NCI-H2107 (cell line): ENCODE data around the gene NXT1.
A peak's percentile ranks its signal among the peaks of the same experiment; 100 is the strongest.

Experiments used
- DNase-seq: peaks from one replicate; lab custom pipeline; 2025; lab: John Stamatoyannopoulos, UW

Gene NXT1

GRCh38 chr20:23361119-23361475 lies 10.5 kb downstream of the NXT1 start:
- no peak for DNase-seq

GRCh38 chr20:23361476-23362391 lies 11.1 kb downstream of the NXT1 start, which contains the start of gene GZF1:
GZF1 (plus strand) TSS chr20:23362182; CDS start chr20:23364384, 2,202 bp downstream.
- peak; percentile 87 for DNase-seq

DNA sequence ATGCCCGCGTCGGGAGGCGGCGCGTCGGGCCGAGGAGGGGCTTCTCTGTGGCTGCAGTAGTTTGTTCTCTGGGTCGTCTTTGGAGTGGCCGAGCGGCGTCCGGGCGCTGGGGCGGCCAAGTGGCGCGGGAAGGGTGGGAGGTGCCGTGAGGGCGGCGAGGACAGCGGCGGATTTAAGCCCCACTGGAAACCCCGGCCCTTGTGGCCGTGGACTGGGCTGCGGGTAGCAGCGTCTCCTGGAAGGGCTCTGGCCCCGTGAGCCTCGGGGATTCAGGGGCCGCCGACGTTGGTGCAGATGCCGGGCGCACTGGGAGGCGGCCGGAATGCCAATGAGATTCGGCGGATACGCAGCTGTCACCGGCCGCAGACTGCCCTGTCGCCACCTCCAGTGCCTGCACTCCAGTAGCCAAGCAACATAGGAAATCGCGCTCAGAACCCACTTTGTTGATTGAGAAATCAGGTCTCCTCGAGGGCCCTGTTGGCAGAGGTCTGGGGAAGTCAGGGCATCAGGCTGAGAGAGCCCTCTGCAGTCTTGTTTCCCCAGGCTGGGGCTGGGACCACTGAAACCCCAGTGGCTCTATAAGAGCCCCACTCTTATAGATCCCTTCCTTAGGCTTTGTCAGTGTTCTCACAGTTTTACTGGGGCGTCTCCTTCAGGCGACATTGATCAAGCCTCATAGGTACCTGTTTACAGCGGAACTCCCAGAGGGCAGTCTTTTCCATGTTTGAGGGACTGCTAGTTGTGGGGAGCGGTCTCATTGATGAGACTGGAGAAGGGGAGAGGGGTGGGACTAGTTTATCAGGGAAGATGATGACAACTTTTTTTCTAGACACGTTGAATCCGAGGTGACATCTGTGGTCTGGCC lies 12.0 kb downstream of the NXT1 start:
- no peak for DNase-seq

DNA sequence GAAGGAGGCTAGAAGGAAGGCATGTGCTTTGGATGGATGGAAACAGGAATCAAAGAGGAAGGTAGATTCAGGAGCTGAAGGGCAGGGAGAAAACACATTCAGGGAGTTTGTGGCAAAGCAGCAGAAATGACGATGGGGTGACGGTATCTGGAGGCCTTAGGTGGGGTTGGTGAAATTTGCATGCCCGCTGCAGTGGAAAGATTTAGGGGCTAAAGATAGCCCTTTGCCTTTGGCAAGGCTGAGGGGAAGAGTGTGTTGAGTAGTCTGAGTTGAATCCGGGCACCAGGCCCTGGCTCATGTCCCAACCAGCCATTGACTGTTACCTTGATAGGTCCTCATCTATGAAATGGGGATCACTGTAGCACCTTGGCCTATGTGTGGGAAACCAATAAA lies 12.7 kb downstream of the NXT1 start:
- DNase-seq, result no peak

- DNase-seq, result no peak
Measured at GRCh38 chr20:23365390-23366165, 15.0 kb downstream of the NXT1 start.

GRCh38 chr20:23366384-23366783 lies 15.8 kb downstream of the NXT1 start:
- no peak for DNase-seq

- DNase-seq, result no peak
Measured at GRCh38 chr20:23367770-23368169, 17.2 kb downstream of the NXT1 start.

DNA sequence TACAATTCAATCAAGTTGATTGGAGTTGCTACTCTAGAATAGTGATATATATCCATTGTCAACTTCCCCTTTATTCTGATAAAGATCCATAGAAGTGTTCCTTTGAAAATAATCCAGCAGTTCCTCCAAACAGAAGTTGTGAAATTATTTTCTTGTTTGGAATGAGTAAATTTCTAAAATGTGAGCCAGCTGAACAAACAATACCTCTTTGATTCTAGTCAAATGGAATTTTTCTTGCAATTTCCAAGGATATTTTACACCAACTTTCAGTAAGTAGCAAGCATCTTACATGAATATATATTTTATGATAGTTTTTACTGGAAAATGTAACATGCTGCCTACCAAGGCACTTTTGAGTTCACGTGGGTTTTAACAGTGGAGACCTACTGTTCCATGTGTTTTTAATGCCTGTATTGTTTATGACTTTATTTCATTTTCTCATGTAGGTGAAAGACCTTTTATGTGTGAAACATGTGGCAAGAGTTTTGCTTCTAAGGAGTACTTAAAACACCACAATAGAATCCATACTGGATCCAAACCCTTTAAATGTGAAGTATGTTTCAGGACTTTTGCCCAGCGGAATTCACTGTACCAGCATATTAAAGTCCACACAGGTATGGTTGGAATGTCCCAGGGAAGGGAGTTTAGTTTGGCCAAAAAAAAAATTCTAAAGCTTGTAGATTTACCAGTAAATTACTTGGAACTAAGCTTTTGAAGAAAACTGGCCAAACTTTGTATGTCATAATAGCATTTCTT lies 17.9 kb downstream of the NXT1 start:
- no peak for DNase-seq

GRCh38 chr20:23369072-23369823 lies 18.7 kb downstream of the NXT1 start:
- no peak for DNase-seq

DNA sequence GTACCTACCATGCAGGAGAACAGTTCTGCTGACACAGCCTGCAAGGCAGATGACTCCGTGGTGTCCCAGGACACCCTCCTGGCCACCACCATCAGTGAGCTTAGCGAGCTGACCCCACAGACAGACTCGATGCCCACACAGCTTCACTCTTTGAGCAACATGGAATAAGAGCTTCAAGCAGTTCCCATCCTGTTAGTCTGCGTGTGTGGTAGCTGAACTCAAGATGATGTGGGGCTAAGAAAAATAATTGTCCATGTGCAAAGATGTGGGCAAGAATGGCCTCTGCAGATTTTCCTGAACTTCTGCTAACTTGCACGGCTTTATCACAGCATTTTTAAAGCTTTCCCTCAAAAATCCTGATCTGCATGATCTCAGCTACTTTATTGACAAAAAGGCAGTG lies 19.7 kb downstream of the NXT1 start:
- no peak for DNase-seq

GRCh38 chr20:23370873-23371272 lies 20.3 kb downstream of the NXT1 start:
- no peak for DNase-seq

DNA sequence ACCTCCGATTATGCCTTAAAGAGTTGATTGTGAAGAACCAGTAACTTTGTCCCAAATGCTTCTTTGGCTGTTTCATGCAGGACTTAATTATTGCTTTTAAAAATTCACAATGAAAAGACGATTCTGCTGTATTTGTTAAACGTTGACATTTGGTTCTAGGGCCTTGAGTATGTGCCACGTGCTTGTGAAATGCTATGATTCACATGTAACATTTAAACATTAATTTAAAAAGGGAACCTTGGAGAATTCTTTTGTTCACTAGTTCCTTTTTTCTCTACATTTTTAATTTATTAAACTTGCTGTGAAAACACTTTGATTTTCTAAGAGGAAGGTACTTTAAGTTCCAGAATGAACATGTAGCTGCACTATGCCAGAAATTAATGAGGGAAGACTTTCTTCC lies 20.9 kb downstream of the NXT1 start:
- no peak for DNase-seq

DNA sequence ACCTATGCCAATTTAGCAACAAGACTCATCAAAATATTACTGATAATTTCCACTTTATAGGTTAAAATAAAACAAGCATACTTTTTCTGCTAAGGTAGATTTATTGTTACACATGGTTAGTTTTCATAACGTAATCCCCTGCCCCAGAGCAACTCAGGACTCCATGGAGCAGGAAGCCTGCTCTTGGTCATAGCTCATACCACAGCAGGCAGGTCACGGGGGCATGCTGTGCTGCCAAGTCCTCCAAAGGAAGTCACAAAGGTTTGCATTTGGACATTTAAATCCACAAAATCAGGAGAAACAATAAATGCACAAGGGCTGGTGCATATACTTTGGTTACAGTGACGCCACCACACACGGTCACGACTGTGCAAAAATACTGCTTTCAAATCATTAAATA lies 23.9 kb downstream of the NXT1 start:
- DNase-seq, result no peak

- DNase-seq, result no peak
Measured at GRCh38 chr20:23375827-23376226, 25.2 kb downstream of the NXT1 start.

GRCh38 chr20:23379772-23380171 lies 29.2 kb downstream of the NXT1 start:
- DNase-seq, result no peak

DNA sequence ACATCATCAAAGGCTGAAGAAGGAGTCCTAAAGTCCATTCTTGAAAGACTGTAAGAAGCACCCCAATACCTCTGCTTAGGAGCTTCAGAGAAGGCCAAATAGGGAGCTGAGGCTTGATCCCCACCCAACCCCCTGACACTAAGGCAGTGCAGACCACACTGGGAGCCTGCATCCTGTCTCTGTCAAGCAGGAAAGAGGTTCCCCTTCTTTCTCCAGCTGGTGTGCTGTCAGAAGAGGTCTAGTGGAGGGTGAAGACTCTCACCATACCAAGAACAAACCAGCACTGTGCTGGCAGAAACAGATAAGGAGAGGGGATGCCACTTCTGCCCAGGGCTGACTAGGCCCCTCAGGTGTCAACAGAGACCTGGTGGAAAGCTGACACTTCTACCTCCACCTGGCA lies 31.3 kb downstream of the NXT1 start:
- no peak for DNase-seq

GRCh38 chr20:23386304-23387117 lies 35.9 kb downstream of the NXT1 start:
- DNase-seq, result no peak

DNA sequence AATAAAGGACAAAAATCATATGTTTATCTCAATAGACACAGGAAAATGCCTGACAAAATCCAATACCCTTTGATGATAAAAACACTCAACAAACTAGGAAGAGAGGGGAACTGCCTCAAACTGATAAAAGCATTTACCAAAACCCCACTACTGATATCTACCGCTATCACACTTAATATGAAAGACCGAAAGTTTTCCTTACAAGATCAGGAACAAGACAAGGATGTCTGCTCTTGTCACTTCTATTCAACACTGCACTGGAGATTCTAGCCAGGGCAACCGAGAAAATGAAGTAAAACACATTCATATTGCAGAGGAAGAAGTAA lies 36.5 kb downstream of the NXT1 start:
- DNase-seq, result no peak

GRCh38 chr20:23390091-23390774 lies 39.6 kb downstream of the NXT1 start:
- no peak for DNase-seq
